GM19438 (cell line): ENCODE results near the gene PLS1.
"Not testable (repeated sequence)": the region's sequence is repeated elsewhere in the genome, so short reads cannot be mapped to it uniquely, and the experiment has no call there.

Experiments used
- ATAC-seq: cut with Tn5 transposase; IDR thresholded peaks from one replicate; pipeline ENCODE4 v1.9.1; 2021; ENCODE audit warnings: low read depth; ENCODE audit not compliant: unreplicated experiment

The PLS1 gene

GRCh38 chr3:142595581-142595950, 627 bp upstream of the PLS1 start:
- ATAC-seq: no peak

- ATAC-seq: peak; percentile 2
Observed at GRCh38 chr3:142596726-142597088, 514 bp downstream of the PLS1 start.

- ATAC-seq: no peak
Observed at GRCh38 chr3:142597906-142598305, 1.7 kb downstream of the PLS1 start.

- no peak for ATAC-seq
Observed at GRCh38 chr3:142601713-142602112, 5.5 kb downstream of the PLS1 start.

- ATAC-seq: no peak
Observed at GRCh38 chr3:142602619-142603385, 6.6 kb downstream of the PLS1 start.

- ATAC-seq: not testable (repeated sequence)
Observed at GRCh38 chr3:142603386-142603705, 7.2 kb downstream of the PLS1 start.

GRCh38 chr3:142604940-142605339, 8.7 kb downstream of the PLS1 start:
- ATAC-seq: peak; percentile 69

- no peak for ATAC-seq
Observed at GRCh38 chr3:142608631-142609030, 12.4 kb downstream of the PLS1 start.

GRCh38 chr3:142609136-142609535, 12.9 kb downstream of the PLS1 start:
- ATAC-seq: no peak

- ATAC-seq: no peak
Observed at GRCh38 chr3:142611206-142611605, 15.0 kb downstream of the PLS1 start.

GRCh38 chr3:142613491-142613890, 17.3 kb downstream of the PLS1 start:
- ATAC-seq: no peak

- no peak for ATAC-seq
Observed at GRCh38 chr3:142614059-142614626, 17.9 kb downstream of the PLS1 start.

- no peak for ATAC-seq
Observed at GRCh38 chr3:142615171-142615570, 19.0 kb downstream of the PLS1 start.

GRCh38 chr3:142618917-142619461, 22.8 kb downstream of the PLS1 start:
- ATAC-seq: no peak

- ATAC-seq: no peak
Observed at GRCh38 chr3:142622405-142622804, 26.2 kb downstream of the PLS1 start.

GRCh38 chr3:142623194-142623593, 27.0 kb downstream of the PLS1 start:
- ATAC-seq: no peak

- no peak for ATAC-seq
Observed at GRCh38 chr3:142624341-142625152, 28.4 kb downstream of the PLS1 start.

GRCh38 chr3:142625153-142625440, 28.9 kb downstream of the PLS1 start:
- no peak for ATAC-seq

GRCh38 chr3:142626971-142627370, 30.8 kb downstream of the PLS1 start:
- ATAC-seq: no peak

- no peak for ATAC-seq
Observed at GRCh38 chr3:142628801-142629200, 32.6 kb downstream of the PLS1 start.

- ATAC-seq: no peak
Observed at GRCh38 chr3:142633073-142633472, 36.9 kb downstream of the PLS1 start.

GRCh38 chr3:142636050-142636449, 39.9 kb downstream of the PLS1 start:
- ATAC-seq: no peak
